Measurements from ENCODE around the gene BMP10.

The BMP10 gene

DNA sequence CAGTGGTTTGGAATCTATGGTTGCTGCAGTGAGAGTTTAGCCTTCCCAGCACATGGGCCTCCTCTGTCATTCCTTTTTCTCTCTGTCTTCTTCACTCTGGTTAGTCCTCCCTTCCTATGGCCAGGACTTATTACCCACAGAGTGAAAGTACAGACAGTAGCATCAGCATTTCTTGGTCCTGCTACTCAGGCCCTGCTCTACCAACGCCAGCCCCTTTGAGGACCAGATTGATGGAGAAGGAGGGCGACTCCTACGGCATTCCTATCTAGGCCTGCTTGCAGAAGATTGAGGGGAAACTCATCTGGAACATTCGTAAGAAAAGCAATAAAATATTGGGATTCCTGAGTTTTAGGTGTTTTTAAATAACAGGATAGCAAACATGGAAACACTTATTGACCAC, 43.5 kb downstream of the BMP10 start:
- intact Hi-C loops (cut with DNase I) = loop anchor here (5.0 kb wide), 1 partner anchor 75 kb away; no protein-coding TSS in a partner anchor
- DNase-seq = no peak

GRCh38 chr2:68825866-68826265, 45.3 kb downstream of the BMP10 start:
- intact Hi-C loops (cut with DNase I) = loop anchor here (5.0 kb wide), 1 partner anchor 74 kb away; no protein-coding TSS in a partner anchor
- DNase-seq = no peak

- intact Hi-C loops (cut with DNase I) = loop anchor here (5.0 kb wide), 1 partner anchor 73 kb away; no protein-coding TSS in a partner anchor
- DNase-seq = no peak
Observed at GRCh38 chr2:68824831-68825230, 46.4 kb downstream of the BMP10 start.

DNA sequence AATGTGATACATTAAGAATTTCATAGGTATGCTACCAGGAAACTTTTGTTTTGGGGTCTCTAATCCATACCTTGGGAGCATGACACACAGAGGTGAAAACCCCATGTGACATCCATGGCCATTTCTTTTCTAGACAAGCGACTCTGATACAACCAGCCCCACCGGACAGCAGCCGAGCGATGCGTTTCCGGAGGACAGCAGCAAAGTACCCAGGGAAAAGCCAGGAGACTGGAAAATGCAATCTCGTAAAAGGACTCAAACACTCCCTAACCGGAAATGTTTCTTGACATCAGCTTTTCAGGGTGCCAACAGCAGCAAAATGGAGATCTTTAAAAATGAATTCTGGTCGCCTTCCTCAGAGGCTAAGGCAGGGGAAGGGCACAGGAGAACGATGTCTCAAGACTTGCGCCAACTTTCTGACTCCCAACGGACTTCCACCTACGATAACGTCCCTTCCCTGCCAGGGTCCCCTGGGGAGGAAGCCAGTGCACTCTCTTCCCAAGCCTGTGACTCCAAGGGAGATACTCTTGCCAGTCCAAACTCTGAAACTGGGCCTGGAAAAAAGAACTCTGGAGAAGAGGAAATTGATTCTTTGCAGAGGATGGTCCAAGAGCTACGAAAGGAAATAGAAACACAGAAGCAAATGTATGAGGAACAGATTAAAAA, 48.9 kb downstream of the BMP10 start:
- intact Hi-C loops (cut with DNase I) = no loop called here
- no peak for DNase-seq

GRCh38 chr2:68819556-68819955, 51.6 kb downstream of the BMP10 start:
- no peak for DNase-seq
- intact Hi-C loops (cut with DNase I) = no loop called here

GRCh38 chr2:68817306-68817705, 53.9 kb downstream of the BMP10 start:
- DNase-seq = no peak

More at GRCh38 chr2:68817306-68817705, 53.9 kb downstream of the BMP10 start:
- intact Hi-C loops (cut with DNase I) = no loop called here
